ENCODE results near the gene SSX2. TPM values are rescaled to one million over a fixed set of nuclear protein-coding genes. Genes with fewer than 3 reads are reported as not detected.
"Not testable (repeated sequence)": the region's sequence is repeated elsewhere in the genome, so short reads cannot be mapped to it uniquely, and the experiment has no call there.

Gene SSX2
- total RNA-seq, result not detected in 2 replicates

DNA sequence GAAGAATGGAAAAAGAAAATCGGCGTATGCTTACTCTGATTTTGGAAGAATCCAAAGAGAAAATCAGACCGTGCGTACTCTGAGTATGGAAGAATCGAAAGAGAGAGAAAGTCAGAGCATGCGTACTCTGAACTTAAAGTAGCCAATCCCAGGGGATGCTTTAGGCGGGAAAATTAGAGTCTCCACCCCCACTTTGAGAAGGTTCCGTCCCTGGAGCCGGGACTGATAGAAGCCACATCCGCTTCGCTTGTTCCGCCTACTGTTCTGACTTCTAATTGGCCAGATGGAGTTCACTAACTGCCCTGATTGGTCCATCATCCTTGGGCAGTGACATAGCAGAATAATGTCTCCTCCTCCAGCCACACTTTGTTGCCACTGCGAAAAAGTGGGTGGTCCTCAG is at the start of gene SSX2:
Gene SSX2 (minus strand): TSS at position 101 of the 400 bp plus-strand sequence. CDS start 1,429 bp downstream, outside the sequence.
- not testable (repeated sequence) for DNase-seq (ENCODE audit: extremely low read depth, low read depth, low spot score)

- not testable (repeated sequence) for DNase-seq (ENCODE audit: extremely low read depth, low read depth, low spot score)
These were observed 44.0 kb upstream of the SSX2 start, which contains the start of gene SSX2B for GRCh38 chrX:52750952-52751351. Gene SSX2B, plus strand, starts transcription at chrX:52751252. Its CDS starts 1,429 bp downstream, at chrX:52752681.

- not testable (repeated sequence) for DNase-seq (ENCODE audit: extremely low read depth, low read depth, low spot score)
These were observed 14.9 kb downstream of the SSX2 start for GRCh38 chrX:52692034-52692433.

GRCh38 chrX:52662218-52662617 is 44.8 kb downstream of the SSX2 start:
- not testable (repeated sequence) for DNase-seq (ENCODE audit: extremely low read depth, low read depth, low spot score)

GRCh38 chrX:52655475-52655874 is 51.5 kb downstream of the SSX2 start:
- not testable (repeated sequence) for DNase-seq (ENCODE audit: extremely low read depth, low read depth, low spot score)

GRCh38 chrX:52654800-52655199 is 52.2 kb downstream of the SSX2 start, which contains the start of gene SSX7:
Gene SSX7, minus strand, starts transcription at chrX:52654900. Its CDS starts 1,428 bp downstream, at chrX:52653472.
- not testable (repeated sequence) for DNase-seq (ENCODE audit: extremely low read depth, low read depth, low spot score)

DNA sequence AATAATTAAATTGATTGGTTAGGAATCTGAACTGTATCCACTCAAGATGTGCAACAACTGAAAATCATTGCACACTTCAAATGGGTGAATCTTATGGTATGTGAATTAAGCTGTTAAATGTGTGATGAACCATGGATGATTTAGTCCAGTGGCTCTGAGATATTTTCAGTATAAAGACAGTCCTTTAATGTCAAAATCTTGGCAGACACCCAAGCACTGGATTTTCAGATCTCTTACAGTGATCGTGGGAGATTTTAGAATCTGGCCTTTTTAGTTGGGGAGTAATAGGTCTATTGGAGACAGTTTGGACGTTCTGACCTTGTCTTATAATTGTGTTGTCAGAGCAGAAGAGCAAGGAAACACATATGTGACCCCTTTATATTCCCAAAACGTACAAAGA is 56.3 kb downstream of the SSX2 start:
- not testable (repeated sequence) for DNase-seq (ENCODE audit: extremely low read depth, low read depth, low spot score)

- not testable (repeated sequence) for DNase-seq (ENCODE audit: extremely low read depth, low read depth, low spot score)
These were observed 58.0 kb downstream of the SSX2 start for GRCh38 chrX:52648956-52649355.

Other genes starting within 250 kb of the SSX2 start
- not detected in 2 replicates for gene XAGE1A, start 211.4 kb downstream of the SSX2 start, total RNA-seq
- not detected in 2 replicates for gene XAGE1B, start 190.1 kb downstream of the SSX2 start, total RNA-seq
- not detected in 2 replicates for gene SSX7, start 52.3 kb downstream of the SSX2 start, total RNA-seq
- not detected in 2 replicates for gene SSX2B, start 44.1 kb upstream of the SSX2 start, total RNA-seq
- not detected in 2 replicates for gene SPANXN5, start 90.2 kb upstream of the SSX2 start, total RNA-seq
- gene XAGE5, start 104.1 kb upstream of the SSX2 start, total RNA-seq, result not detected in 2 replicates
- not detected in 2 replicates for gene XAGE3, start 160.9 kb upstream of the SSX2 start, total RNA-seq
- 8.7 and 16.8 TPM in 2 replicates for gene FAM156B, start 190.2 kb upstream of the SSX2 start, total RNA-seq